Measurements from ENCODE around the gene FZD10.

- TF ChIP-seq, protein P1, sequence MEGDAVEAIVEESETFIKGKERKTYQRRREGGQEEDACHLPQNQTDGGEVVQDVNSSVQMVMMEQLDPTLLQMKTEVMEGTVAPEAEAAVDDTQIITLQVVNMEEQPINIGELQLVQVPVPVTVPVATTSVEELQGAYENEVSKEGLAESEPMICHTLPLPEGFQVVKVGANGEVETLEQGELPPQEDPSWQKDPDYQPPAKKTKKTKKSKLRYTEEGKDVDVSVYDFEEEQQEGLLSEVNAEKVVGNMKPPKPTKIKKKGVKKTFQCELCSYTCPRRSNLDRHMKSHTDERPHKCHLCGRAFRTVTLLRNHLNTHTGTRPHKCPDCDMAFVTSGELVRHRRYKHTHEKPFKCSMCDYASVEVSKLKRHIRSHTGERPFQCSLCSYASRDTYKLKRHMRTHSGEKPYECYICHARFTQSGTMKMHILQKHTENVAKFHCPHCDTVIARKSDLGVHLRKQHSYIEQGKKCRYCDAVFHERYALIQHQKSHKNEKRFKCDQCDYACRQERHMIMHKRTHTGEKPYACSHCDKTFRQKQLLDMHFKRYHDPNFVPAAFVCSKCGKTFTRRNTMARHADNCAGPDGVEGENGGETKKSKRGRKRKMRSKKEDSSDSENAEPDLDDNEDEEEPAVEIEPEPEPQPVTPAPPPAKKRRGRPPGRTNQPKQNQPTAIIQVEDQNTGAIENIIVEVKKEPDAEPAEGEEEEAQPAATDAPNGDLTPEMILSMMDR (IDR thresholded peaks at IDR 0.05), result no peak
- TF ChIP-seq POLR2A (IDR thresholded peaks at IDR 0.05), result no peak
These were observed 43.2 kb downstream of the FZD10 start for GRCh38 chr12:130205495-130205894.

All from thyroid gland (tissue), 4 donors.